ENCODE measurements around the gene SMIM22. TPM values are rescaled to one million over a fixed set of nuclear protein-coding genes. Genes with fewer than 3 reads are reported as not detected.
A peak's percentile ranks its signal among the peaks of the same experiment; 100 is the strongest.

Gene SMIM22
- total RNA-seq, 2 experiments from 2014 or later: not detected

DNA sequence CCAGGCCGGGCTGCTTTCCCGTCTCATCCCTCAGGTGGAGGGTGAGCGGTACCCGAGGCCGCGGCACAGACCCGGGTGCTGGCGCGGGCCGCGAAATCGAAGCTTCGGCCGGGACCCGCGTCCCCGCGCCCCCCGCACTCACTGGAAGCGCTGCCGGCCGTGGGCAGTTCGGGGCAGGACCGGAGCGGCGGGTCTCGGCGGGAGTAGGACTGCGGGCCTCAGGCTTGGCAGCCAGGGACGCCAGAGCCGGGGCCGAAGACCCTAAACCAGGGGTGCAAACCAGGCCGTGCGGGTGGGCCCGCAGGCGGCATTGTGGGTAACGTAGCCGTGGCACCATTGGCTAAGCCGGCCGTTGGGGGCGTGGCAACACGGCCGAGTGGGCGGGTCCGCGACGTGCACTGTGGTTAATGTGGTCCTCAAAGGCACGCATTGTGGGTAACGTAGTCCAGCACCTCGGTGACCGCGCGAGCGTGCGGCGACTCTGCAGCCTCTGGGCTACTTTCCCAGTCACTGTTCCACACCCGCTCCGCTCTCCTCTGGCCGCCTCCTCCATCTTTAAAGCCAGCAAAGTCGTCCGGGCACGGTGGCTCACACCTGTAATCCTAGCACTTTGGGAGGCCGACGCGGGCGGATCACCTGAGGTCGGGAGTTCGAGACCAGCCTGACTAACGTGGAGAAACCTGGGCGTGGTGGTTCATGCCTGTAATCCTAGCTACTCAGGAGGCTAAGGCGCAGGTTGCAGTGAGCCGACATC lies 28.1 kb upstream of the SMIM22 start, which contains the start of gene ZNF500:
Gene ZNF500, minus strand, starts transcription at position 288 of the 754 bp plus-strand sequence. CDS start 1,184 bp downstream, outside the sequence.
- CTCF ChIA-PET: no interaction called here
- peak within 1 kb of the TSS; percentile 52 to 69 for H3K27ac ChIP-seq (ENCODE audit: low read depth in 1 of 2, low read length in 2 of 2)
- H3K4me3 ChIP-seq (ENCODE audit: low read length): peak within 1 kb of the TSS; percentile 80
- peaks cover 21% of the 10 kb centered on the region for H3K36me3 ChIP-seq (ENCODE audit: insufficient read depth, low read length)
- peaks cover 32% of the 10 kb centered on the region for H3K4me1 Mint-ChIP-seq (ENCODE audit: low read depth)
- peaks cover 41% of the 10 kb centered on the region for H3K4me1 ChIP-seq (ENCODE audit: insufficient read depth, low read length)
- H3K27me3 ChIP-seq (ENCODE audit: control insufficient read depth in 1 of 2, insufficient read depth in 2 of 2, low read length in 2 of 2): no peaks in the 10 kb centered on the region
- H3K27me3 Mint-ChIP-seq: no peaks in the 10 kb centered on the region
- no peaks in the 10 kb centered on the region for H3K9me3 Mint-ChIP-seq
- ATAC-seq (ENCODE audit: poor library complexity) (peak; percentile 90), DNase-seq (peak; percentile 90 to 99 (median 96))
- H3K27ac Mint-ChIP-seq: peak within 1 kb of the TSS; percentile 90
- H3K4me3 Mint-ChIP-seq: peak within 1 kb of the TSS; percentile 96
- TF ChIP-seq, protein P1, sequence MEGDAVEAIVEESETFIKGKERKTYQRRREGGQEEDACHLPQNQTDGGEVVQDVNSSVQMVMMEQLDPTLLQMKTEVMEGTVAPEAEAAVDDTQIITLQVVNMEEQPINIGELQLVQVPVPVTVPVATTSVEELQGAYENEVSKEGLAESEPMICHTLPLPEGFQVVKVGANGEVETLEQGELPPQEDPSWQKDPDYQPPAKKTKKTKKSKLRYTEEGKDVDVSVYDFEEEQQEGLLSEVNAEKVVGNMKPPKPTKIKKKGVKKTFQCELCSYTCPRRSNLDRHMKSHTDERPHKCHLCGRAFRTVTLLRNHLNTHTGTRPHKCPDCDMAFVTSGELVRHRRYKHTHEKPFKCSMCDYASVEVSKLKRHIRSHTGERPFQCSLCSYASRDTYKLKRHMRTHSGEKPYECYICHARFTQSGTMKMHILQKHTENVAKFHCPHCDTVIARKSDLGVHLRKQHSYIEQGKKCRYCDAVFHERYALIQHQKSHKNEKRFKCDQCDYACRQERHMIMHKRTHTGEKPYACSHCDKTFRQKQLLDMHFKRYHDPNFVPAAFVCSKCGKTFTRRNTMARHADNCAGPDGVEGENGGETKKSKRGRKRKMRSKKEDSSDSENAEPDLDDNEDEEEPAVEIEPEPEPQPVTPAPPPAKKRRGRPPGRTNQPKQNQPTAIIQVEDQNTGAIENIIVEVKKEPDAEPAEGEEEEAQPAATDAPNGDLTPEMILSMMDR (IDR thresholded peaks at IDR 0.05): no peak
- no peaks in the 10 kb centered on the region for H3K9me3 ChIP-seq (ENCODE audit: control insufficient read depth in 1 of 2, insufficient read depth in 1 of 2, low read length in 2 of 2)
- peaks cover 43% of the 10 kb centered on the region for H3K36me3 Mint-ChIP-seq (ENCODE audit: low read depth)
- POLR2A ChIA-PET: interaction anchor here (0.6 to 3.5 kb wide), 7 partner anchors 29 to 352 kb away, joined by 3 to 61 read pairs (median 6); partner anchors contain the start of genes ANKS3, DNAAF8 and ROGDI
- intact Hi-C loops (cut with DNase I, micrococcal nuclease): loop anchor here (1.0 to 5.0 kb wide), 5 partner anchors 32 to 496 kb away; partner anchors contain the start of genes ANKS3 (in 2 of the 2), DNAAF8 (in 2 of the 2), EEF2KMT (in 1 of the 2) and MGRN1 (in 1 of the 2)

- H3K4me3 ChIP-seq (ENCODE audit: low read length): peak overlapping the region; percentile 80
Observed at GRCh38 chr16:4767872-4768548, 27.2 kb upstream of the SMIM22 start.

More at GRCh38 chr16:4767872-4768548, 27.2 kb upstream of the SMIM22 start:
- TF ChIP-seq, protein P1 (IDR thresholded peaks at IDR 0.05): no peak
- ChIA-PET CTCF (interaction anchor here (1.9 kb wide), 1 partner anchor 35 kb away, joined by 5 read pairs; the partner anchor contains the start of gene ROGDI), POLR2A (interaction anchor here (0.8 to 3.5 kb wide), 13 partner anchors 9 to 514 kb away, joined by 3 to 61 read pairs (median 4); partner anchors contain the start of genes ANKS3, CDIP1, DNAAF8 and NUDT16L1)
- H3K36me3 Mint-ChIP-seq (ENCODE audit: low read depth): peaks cover 33% of the 10 kb centered on the region
- H3K27ac ChIP-seq (ENCODE audit: low read depth in 1 of 2, low read length in 2 of 2): peak overlapping the region in 1 of 2 donors; percentile 52
- no peaks in the 10 kb centered on the region for H3K9me3 Mint-ChIP-seq
- H3K4me1 Mint-ChIP-seq (ENCODE audit: low read depth): peaks cover 32% of the 10 kb centered on the region
- no peaks in the 10 kb centered on the region for H3K9me3 ChIP-seq (ENCODE audit: control insufficient read depth in 1 of 2, insufficient read depth in 1 of 2, low read length in 2 of 2)
- ATAC-seq (ENCODE audit: poor library complexity) (no peak), DNase-seq (peak in 2 of 14 experiments; percentile 51 to 54)
- H3K4me3 Mint-ChIP-seq: peak overlapping the region; percentile 96
- no peaks in the 10 kb centered on the region for H3K27me3 Mint-ChIP-seq
- intact Hi-C loops (cut with DNase I, micrococcal nuclease): loop anchor here (1.0 to 5.0 kb wide), 8 partner anchors 33 to 497 kb away; partner anchors contain the start of genes ANKS3 (in 2 of the 2), DNAAF8 (in 2 of the 2), ROGDI (in 2 of the 2) and EEF2KMT (in 1 of the 2)
- peak overlapping the region; percentile 90 for H3K27ac Mint-ChIP-seq
- peaks cover 12% of the 10 kb centered on the region for H3K36me3 ChIP-seq (ENCODE audit: insufficient read depth, low read length)
- H3K4me1 ChIP-seq (ENCODE audit: insufficient read depth, low read length): peaks cover 41% of the 10 kb centered on the region
- H3K27me3 ChIP-seq (ENCODE audit: control insufficient read depth in 1 of 2, insufficient read depth in 2 of 2, low read length in 2 of 2): no peaks in the 10 kb centered on the region

All from CD4-positive, alpha-beta T cell (primary cell).